IMR-90 (cell line): Measurements from ENCODE around the gene FRYL. TPM values are rescaled to one million over a fixed set of nuclear protein-coding genes. Genes with fewer than 3 reads are reported as not detected.

Experiments
- ATAC-seq: fragments of 200-7000 bp; cut with Tn5 transposase; 2 replicates; pipeline ENCODE4 v1.9.1; 2020; ENCODE audit warnings: low read depth, mild to moderate bottlenecking, moderate library complexity
- BruUV-seq: library from RNA; stranded (reverse); fragments of 400-500 nt; replicated peaks from 2 replicates; lab custom pipeline; 2021; lab: Mats Ljungman, UMichigan
- CTCF ChIA-PET: fragments of 300-600 bp; formaldehyde crosslinking; extraction: SDS; loops from one replicate; lab custom pipeline; 2021; ENCODE audit warnings: antibody characterized with exemption; lab: Yijun Ruan, JAX
- POLR2A ChIA-PET: fragments of 300-600 bp; sonication (Branson Sonifier 250); formaldehyde crosslinking; loops from one replicate; lab custom pipeline; 2022; ENCODE audit warnings: antibody characterized with exemption; ENCODE audit not compliant: unreplicated experiment; lab: Charles Lee
- DNase-seq: peaks from one replicate; pipeline ENCODE4 v3.0.0; 2013
- H2AFZ ChIP-seq: replicated peaks from 2 replicates; pipeline ENCODE3; 2013; ENCODE audit warnings: low read length, mild to moderate bottlenecking; ENCODE audit not compliant: poor library complexity
- H2AK5ac ChIP-seq: 2 replicates; pipeline ENCODE4 v1.6.1; 2013; ENCODE audit warnings: low read depth, low read length, inconsistent platforms
- H2AK9ac ChIP-seq: replicated peaks from 2 replicates; pipeline ENCODE3; 2013; ENCODE audit warnings: mild to moderate bottlenecking, low read depth, low read length, moderate library complexity; ENCODE audit not compliant: poor library complexity
- H2BK120ac ChIP-seq: 2 replicates; pipeline ENCODE4 v1.6.1; 2013; ENCODE audit warnings: low read depth, low read length, inconsistent platforms
- H2BK15ac ChIP-seq: 3 replicates; pipeline ENCODE4 v1.6.1; 2013; ENCODE audit warnings: low read depth, low read length, inconsistent platforms
- H2BK20ac ChIP-seq: 2 replicates; pipeline ENCODE4 v1.6.1; 2013; ENCODE audit warnings: low read depth, mild to moderate bottlenecking, inconsistent platforms, low read length, moderate library complexity
- H2BK5ac ChIP-seq: 2 replicates; pipeline ENCODE4 v1.6.1; 2013; ENCODE audit warnings: mild to moderate bottlenecking, low read depth, low read length, inconsistent platforms; ENCODE audit not compliant: poor library complexity, severe bottlenecking
- H3K14ac ChIP-seq: replicated peaks from 2 replicates; pipeline ENCODE4 v1.6.1; 2013; ENCODE audit warnings: low read depth, low read length, inconsistent platforms
- H3K18ac ChIP-seq: 2 replicates; pipeline ENCODE4 v1.6.1; 2013; ENCODE audit warnings: low read depth, low read length, control low read depth
- H3K23ac ChIP-seq: 2 replicates; pipeline ENCODE4 v1.6.1; 2013; ENCODE audit warnings: low read depth, low read length, inconsistent platforms
- H3K27ac ChIP-seq: 2 replicates; pipeline ENCODE4 v1.5.1; 2013; ENCODE audit warnings: mild to moderate bottlenecking, control low read depth, low read length; ENCODE audit not compliant: insufficient read depth
- H3K27me3 ChIP-seq: 2 replicates; pipeline ENCODE4 v1.6.1; 2013; ENCODE audit warnings: low read length; ENCODE audit not compliant: control insufficient read depth, insufficient read depth
- H3K36me3 ChIP-seq: 2 replicates; pipeline ENCODE4 v1.6.1; 2013; ENCODE audit warnings: low read length, mixed read lengths; ENCODE audit not compliant: control insufficient read depth, insufficient read depth
- H3K4ac ChIP-seq: 2 replicates; pipeline ENCODE4 v1.6.1; 2013; ENCODE audit warnings: low read depth, low read length, inconsistent platforms
- H3K4me1 ChIP-seq: 2 replicates; pipeline ENCODE4 v1.6.1; 2013; ENCODE audit warnings: low read length, mixed read lengths; ENCODE audit not compliant: control insufficient read depth, insufficient read depth
- H3K4me2 ChIP-seq: 2 replicates; pipeline ENCODE4 v1.6.1; 2013; ENCODE audit warnings: low read depth, mild to moderate bottlenecking, control low read depth, low read length, moderate library complexity
- H3K4me3 ChIP-seq: 2 replicates; pipeline ENCODE4 v1.5.1; 2013; ENCODE audit warnings: low read depth, mild to moderate bottlenecking, control low read depth, low read length, moderate library complexity; ENCODE audit not compliant: insufficient read depth
- H3K56ac ChIP-seq: 2 replicates; pipeline ENCODE4 v1.6.1; 2013; ENCODE audit warnings: low read length, inconsistent platforms; ENCODE audit not compliant: insufficient read depth; ENCODE audit errors: extremely low read depth
- H3K79me1 ChIP-seq, 2 experiments: 2 replicates each; pipeline ENCODE4 v1.6.1; 2013; ENCODE audit warnings: low read length in 2 of 2, inconsistent platforms in 1 of 2, low read depth in 1 of 2
- H3K9ac ChIP-seq: 2 replicates; pipeline ENCODE4 v1.6.1; 2013; ENCODE audit warnings: low read depth, low read length, control low read depth
- H3K9me1 ChIP-seq: 2 replicates; pipeline ENCODE4 v1.6.1; 2013; ENCODE audit warnings: low read length, inconsistent platforms; ENCODE audit not compliant: insufficient read depth
- H3K9me3 ChIP-seq: 2 replicates; pipeline ENCODE4 v1.6.1; 2013; ENCODE audit warnings: low read length; ENCODE audit not compliant: control insufficient read depth, insufficient read depth
- H4K20me1 ChIP-seq: 2 replicates; pipeline ENCODE4 v1.6.1; 2013; ENCODE audit warnings: low read length, inconsistent platforms; ENCODE audit not compliant: insufficient read depth
- H4K5ac ChIP-seq: 2 replicates; pipeline ENCODE4 v1.6.1; 2013; ENCODE audit warnings: mild to moderate bottlenecking, low read depth, low read length, control low read depth
- H4K8ac ChIP-seq, 2 experiments: 2 replicates each; pipeline ENCODE4 v1.6.1; 2013; ENCODE audit warnings: low read depth in 2 of 2, low read length in 2 of 2, control low read depth in 1 of 2, inconsistent platforms in 1 of 2
- H4K91ac ChIP-seq: 2 replicates; pipeline ENCODE4 v1.6.1; 2013; ENCODE audit warnings: low read depth, low read length, inconsistent platforms; ENCODE audit not compliant: insufficient read depth
- MAZ ChIP-seq: IDR thresholded peaks from 2 replicates; pipeline ENCODE4 v1.6.1; 2012; ENCODE audit warnings: low read depth, mild to moderate bottlenecking, low read length, improper control_type of control experiment, moderate library complexity, borderline replicate concordance
- NFE2L2 ChIP-seq: fragments of 150-350 bp; IDR thresholded peaks from 2 replicates; pipeline ENCODE4 v1.6.1; 2016; ENCODE audit warnings: low read depth, mild to moderate bottlenecking, low read length
- RAD21 ChIP-seq: IDR thresholded peaks from 2 replicates; pipeline ENCODE4 v1.6.1; 2012; ENCODE audit warnings: low read length, improper control_type of control experiment
- RCOR1 ChIP-seq: IDR thresholded peaks from 2 replicates; pipeline ENCODE4 v1.6.1; 2012; ENCODE audit warnings: mild to moderate bottlenecking, low read length, improper control_type of control experiment; ENCODE audit not compliant: insufficient replicate concordance
- RFX5 ChIP-seq: IDR thresholded peaks from 2 replicates; pipeline ENCODE4 v1.8.0; 2012; ENCODE audit warnings: low read depth, mild to moderate bottlenecking, low read length, moderate library complexity
- SMC3 ChIP-seq: fragments of 150-350 bp; IDR thresholded peaks from 2 replicates; pipeline ENCODE4 v1.6.1; 2016; ENCODE audit warnings: low read depth, mild to moderate bottlenecking, antibody characterized with exemption, low read length, moderate library complexity
- WGBS, 2 experiments: methylation state at CpG; one replicate each; pipeline versions ENCODE4 v1.1.5 to v1.1.7; 2013; ENCODE audit warnings: missing lambda C conversion rate in 2 of 2; ENCODE audit not compliant: insufficient read length in 1 of 2; ENCODE audit errors: extremely low coverage in 2 of 2; 5-methylcytosine and 5-hydroxymethylcytosine counted together
- dilution Hi-C: fragments of 300-500 bp; cut with HindIII; formaldehyde crosslinking; loops from one replicate; pipeline ENCODE4 v1.14.3; 2018; ENCODE audit warnings: low sequenced_read_pairs; ENCODE audit not compliant: unreplicated experiment
- in situ Hi-C: fragments of 300-500 bp; cut with MboI; formaldehyde crosslinking; loops from 3 replicates; pipeline ENCODE4 v1.14.3; 2019; ENCODE audit warnings: low sequenced_read_pairs, inconsistent platforms, mixed read lengths
- intact Hi-C: fragments of 100-400 bp; cut with micrococcal nuclease; formaldehyde crosslinking; loops from 2 replicates; pipeline ENCODE4 v1.10.0; 2022
- polyA plus RNA-seq, 3 experiments: library from polyadenylated mRNA; depleted of rRNA; stranded (reverse); fragments of >200 nt; gene quantifications; 2 replicates each; pipeline ENCODE4 v1.2.3, GENCODE V29; 2012; ENCODE audit warnings: low replicate concordance in 1 of 3
- total RNA-seq: library from RNA; depleted of rRNA; stranded (reverse); fragments of >200 nt; gene quantifications from 2 replicates; pipeline ENCODE4 v1.2.3, GENCODE V29; 2012
- TF ChIP-seq, protein P1 (sequence below): fragments of 150-350 bp; IDR thresholded peaks from 2 replicates; pipeline ENCODE4 v1.6.1; 2017; ENCODE audit warnings: mild to moderate bottlenecking, antibody characterized with exemption, low read length, low read depth
- TF ChIP-seq, protein P2 (sequence below): conservative IDR thresholded peaks from 2 replicates; pipeline ENCODE4 v1.5.1; 2012; ENCODE audit warnings: mild to moderate bottlenecking, low read depth, low read length, improper control_type of control experiment

The FRYL gene
- total and polyA plus RNA-seq, 2 of the 4 experiments (the other 2 are of a cell fraction), result 9.9 to 77.4 TPM

DNA sequence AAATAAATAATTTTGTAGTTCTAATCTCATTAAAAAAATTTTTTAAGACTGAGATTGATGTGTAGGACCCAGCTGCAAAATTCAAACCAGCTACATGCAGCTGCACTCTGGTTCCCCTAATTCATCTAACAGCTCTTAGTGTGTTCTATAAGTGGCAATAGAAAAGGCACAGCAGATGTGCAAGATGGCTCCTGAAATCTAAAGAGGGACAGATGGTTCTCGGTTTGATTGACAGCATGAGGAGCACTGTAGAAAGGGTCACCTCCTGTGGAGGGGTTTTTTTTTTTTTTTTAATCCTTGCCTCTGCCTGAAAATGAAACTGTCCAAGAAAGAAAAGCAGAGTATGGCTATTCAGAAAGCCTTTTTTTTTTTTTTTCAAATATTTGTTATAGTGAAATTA, 33.9 kb upstream of the FRYL start:
- Histone ChIP-seq H2BK5ac (no peak overlapping the region), H3K79me1 (no peaks in the 10 kb centered on the region), H2AK5ac (no peak overlapping the region), H3K23ac (no peak overlapping the region), H3K4me3 (no peak overlapping the region), H4K8ac (no peak overlapping the region), H3K18ac (no peak overlapping the region), H3K14ac (no peak overlapping the region), H4K5ac (no peak overlapping the region), H3K27me3 (peaks cover 2% of the 10 kb centered on the region; the same call in 1 of the 2 replicates), H3K4me1 (no peaks in the 10 kb centered on the region), H3K9me3 (no peaks in the 10 kb centered on the region), H3K9ac (no peak overlapping the region), H2BK120ac (no peak overlapping the region), H3K27ac (no peak overlapping the region), H2BK15ac (no peak overlapping the region), H4K91ac (no peak overlapping the region), H2AK9ac (no peak overlapping the region), H2AFZ (no peak overlapping the region), H3K36me3 (no peaks in the 10 kb centered on the region), H2BK20ac (no peak overlapping the region), H4K20me1 (no peaks in the 10 kb centered on the region), H3K4ac (no peak overlapping the region), H3K56ac (no peak overlapping the region), H3K4me2 (no peak overlapping the region), H3K9me1 (no peaks in the 10 kb centered on the region)
- POLR2A ChIA-PET, result no interaction called here
- CTCF ChIA-PET, result no interaction called here
- intact Hi-C loops (no loop called here), dilution Hi-C loops (no loop called here), in situ Hi-C loops (no loop called here)
- ATAC-seq (no peak), DNase-seq (no peak)
- WGBS, 2 experiments, result no CpG with 5 or more reads among the region's 1 CpG
- BruUV-seq, result no TSS peak
- no peak for TF ChIP-seq RAD21
- TF ChIP-seq MAZ, result no peak
- no peak for TF ChIP-seq SMC3
- TF ChIP-seq, protein P1, sequence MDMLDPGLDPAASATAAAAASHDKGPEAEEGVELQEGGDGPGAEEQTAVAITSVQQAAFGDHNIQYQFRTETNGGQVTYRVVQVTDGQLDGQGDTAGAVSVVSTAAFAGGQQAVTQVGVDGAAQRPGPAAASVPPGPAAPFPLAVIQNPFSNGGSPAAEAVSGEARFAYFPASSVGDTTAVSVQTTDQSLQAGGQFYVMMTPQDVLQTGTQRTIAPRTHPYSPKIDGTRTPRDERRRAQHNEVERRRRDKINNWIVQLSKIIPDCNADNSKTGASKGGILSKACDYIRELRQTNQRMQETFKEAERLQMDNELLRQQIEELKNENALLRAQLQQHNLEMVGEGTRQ, result no peak
- no peak for TF ChIP-seq NFE2L2
- TF ChIP-seq, protein P2, sequence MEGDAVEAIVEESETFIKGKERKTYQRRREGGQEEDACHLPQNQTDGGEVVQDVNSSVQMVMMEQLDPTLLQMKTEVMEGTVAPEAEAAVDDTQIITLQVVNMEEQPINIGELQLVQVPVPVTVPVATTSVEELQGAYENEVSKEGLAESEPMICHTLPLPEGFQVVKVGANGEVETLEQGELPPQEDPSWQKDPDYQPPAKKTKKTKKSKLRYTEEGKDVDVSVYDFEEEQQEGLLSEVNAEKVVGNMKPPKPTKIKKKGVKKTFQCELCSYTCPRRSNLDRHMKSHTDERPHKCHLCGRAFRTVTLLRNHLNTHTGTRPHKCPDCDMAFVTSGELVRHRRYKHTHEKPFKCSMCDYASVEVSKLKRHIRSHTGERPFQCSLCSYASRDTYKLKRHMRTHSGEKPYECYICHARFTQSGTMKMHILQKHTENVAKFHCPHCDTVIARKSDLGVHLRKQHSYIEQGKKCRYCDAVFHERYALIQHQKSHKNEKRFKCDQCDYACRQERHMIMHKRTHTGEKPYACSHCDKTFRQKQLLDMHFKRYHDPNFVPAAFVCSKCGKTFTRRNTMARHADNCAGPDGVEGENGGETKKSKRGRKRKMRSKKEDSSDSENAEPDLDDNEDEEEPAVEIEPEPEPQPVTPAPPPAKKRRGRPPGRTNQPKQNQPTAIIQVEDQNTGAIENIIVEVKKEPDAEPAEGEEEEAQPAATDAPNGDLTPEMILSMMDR, result no peak
- no peak for TF ChIP-seq RCOR1
- no peak for TF ChIP-seq RFX5
